GM19328 (cell line): Measurements from ENCODE around the gene ZIC3.
"Not testable (repeated sequence)": the region's sequence is repeated elsewhere in the genome, so short reads cannot be mapped to it uniquely, and the experiment has no call there.

ENCODE experiments used
- ATAC-seq: cut with Tn5 transposase; IDR thresholded peaks from one replicate; pipeline ENCODE4 v1.9.1; 2021; ENCODE audit warnings: mild to moderate bottlenecking, moderate library complexity; ENCODE audit not compliant: unreplicated experiment

The ZIC3 gene

GRCh38 chrX:137565921-137566745 is at the start of gene ZIC3:
ZIC3 (plus strand) TSS chrX:137566127; CDS start chrX:137566692, 565 bp downstream.
- ATAC-seq, result no peak

DNA sequence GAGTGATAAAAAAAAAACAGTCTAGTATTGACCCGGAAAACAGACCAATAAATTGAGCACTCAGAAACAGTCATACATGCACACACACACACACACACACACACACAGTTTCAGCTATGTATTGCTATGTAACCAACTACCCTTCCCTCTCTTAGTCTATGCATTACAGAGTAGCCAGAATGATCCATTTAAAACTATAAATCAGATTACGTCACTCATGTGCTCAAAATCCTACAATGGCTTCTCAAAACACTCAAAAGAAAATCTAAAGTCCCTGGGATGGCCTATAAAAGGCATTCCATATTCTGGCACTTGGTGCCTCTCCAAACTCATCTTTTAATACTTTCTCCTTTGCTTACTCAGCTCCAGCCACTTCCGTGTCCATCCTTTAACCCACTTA is 46.5 kb upstream of the ZIC3 start:
- ATAC-seq, result no peak

GRCh38 chrX:137545711-137546651 is 19.9 kb upstream of the ZIC3 start:
- ATAC-seq, result no peak

DNA sequence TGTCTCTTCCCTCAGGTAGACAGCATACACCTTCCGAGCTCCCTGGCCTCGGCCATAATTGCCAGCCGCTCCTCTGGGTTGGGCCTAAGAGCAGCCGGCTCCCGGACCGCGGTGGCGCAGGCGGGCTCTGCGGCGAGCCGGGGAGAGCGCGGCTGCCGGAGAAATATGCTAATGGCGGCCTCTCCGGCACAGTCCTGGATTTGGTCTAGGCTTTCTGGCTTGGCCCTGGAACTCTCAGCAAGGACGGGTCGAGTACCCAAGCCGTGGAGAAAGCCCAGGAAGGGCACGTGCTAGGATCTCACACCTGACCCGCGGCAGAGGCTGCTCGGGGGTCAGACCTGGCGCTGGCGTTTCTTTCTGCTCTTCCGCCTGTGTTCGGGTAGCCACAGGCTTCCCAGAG is 18.6 kb upstream of the ZIC3 start:
- ATAC-seq, result no peak

DNA sequence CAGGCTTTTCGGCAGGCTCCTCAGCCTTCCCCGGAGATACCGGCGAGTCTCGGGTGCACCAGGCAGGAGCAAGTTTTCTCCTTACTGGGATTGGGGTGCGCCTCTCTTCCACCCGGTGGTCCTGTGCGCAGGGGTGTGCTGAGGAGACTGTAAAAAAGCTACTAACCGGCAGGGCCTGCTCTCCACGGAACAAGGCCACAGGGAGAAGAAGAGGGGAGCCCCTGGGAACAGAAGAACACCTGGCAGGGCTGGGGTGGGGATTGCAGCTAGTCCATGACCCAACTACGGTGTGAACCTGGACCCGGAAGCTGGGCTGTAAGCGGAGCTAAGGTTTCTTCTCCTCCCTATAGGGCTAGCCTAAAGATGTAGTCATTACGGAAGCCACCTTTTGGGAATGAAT is 17.7 kb upstream of the ZIC3 start:
- ATAC-seq, result no peak

DNA sequence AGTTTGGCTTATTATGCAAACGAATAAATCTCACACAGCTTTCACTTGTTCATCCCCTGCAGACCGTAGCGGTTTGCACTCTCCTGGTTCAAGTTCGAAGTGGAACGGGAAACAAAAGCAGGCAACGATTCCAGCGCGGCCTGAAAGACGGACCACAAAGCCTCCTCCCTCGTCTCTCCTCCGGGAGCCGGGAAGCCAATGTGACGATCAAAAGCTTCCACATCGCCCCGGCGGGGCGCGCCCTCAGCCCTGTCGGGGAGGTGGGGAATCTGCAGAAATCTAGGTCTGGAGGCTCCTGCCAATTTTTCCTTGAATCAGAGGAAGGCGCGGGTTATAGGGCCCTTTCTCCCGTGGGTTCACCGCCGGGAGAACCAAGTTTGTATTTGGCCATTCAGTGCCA is 16.9 kb upstream of the ZIC3 start:
- ATAC-seq, result no peak

DNA sequence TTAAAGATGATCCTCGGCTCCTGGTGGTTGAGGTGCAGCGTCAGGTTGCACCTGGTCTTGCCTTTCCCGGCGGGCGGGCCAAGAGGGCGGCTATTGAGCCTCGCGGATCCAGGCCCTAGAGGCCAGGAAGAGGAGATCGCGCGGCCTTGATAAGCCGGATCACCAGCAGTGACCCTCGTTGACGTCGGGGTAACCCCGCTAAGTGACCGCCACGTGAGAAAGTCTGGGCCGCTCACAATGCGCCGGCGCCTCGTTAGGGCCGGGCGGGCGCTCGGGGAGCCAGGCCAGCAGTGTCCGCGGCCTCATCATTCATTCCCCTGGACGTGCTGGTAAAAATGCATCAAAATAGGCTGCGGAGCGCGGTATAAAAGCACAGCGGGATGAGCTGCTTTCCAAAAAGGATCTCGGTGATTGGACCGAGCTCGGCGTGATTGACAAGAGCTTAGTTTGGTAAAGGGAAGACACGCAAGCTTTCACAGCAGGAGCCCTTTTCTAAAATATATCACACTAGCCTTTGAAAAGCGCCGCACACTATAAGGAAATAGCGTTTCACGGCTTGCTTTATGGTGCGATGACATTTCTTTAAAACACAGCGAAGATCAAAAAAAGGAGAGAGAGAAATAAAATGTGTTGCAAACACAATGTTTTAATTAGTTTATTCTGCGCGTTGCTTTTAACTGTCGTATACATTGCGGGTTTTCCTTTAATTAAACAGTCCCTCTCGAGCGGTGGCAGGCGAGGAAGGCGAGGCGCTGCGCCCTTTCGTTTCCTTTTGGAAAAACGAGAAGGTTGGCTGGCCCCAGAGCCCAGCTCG is 15.9 kb upstream of the ZIC3 start:
- no peak for ATAC-seq

DNA sequence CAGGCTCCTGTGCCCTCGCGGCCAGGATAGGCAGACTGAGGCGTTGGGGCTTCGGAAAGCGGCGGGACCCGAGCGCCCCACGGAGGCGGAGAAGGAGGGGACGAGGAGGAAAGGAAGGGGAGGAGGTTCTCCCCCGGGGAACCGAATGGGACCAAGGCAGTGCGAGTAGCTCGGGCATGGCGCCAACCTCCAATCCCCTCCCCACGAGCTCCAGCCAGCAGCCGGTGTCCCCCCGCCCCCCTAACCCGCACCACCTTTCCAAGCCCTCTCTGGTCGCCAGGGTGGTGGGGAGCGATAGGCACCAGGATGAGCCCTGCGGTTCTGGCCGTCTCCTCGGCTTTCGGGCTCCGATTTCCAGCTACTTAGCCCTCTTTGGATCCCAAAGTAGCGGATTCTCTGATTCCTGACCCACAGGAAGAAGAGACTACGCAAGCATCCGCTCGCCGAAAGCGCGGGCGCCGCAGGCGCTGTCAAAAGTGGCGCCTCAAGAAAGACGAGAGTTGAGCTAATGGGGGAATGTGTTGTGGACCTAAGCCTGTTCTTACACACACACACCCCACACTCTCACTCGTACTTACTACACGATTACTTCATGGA is 15.2 kb upstream of the ZIC3 start:
- no peak for ATAC-seq

GRCh38 chrX:137552098-137552497 is 13.8 kb upstream of the ZIC3 start:
- not testable (repeated sequence) for ATAC-seq

DNA sequence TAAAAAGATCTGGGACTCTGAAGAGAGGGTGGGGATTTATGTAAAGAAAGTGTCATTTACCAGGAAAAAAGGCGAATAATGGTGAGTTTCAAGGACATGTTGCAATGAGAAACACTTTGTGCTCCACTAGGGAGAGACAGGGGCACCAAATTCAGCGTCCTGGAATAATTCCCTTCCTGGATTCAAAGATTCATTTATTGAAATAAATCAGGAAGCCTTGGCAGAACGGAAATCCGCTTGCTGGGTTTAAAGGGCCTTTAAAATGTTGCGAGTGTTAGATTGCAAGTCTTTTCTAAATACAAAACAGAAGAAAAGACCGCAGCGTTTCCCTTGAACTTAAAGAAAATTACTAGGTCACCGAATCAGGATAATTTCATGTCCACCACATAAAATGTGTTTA is 3.8 kb upstream of the ZIC3 start:
- no peak for ATAC-seq

DNA sequence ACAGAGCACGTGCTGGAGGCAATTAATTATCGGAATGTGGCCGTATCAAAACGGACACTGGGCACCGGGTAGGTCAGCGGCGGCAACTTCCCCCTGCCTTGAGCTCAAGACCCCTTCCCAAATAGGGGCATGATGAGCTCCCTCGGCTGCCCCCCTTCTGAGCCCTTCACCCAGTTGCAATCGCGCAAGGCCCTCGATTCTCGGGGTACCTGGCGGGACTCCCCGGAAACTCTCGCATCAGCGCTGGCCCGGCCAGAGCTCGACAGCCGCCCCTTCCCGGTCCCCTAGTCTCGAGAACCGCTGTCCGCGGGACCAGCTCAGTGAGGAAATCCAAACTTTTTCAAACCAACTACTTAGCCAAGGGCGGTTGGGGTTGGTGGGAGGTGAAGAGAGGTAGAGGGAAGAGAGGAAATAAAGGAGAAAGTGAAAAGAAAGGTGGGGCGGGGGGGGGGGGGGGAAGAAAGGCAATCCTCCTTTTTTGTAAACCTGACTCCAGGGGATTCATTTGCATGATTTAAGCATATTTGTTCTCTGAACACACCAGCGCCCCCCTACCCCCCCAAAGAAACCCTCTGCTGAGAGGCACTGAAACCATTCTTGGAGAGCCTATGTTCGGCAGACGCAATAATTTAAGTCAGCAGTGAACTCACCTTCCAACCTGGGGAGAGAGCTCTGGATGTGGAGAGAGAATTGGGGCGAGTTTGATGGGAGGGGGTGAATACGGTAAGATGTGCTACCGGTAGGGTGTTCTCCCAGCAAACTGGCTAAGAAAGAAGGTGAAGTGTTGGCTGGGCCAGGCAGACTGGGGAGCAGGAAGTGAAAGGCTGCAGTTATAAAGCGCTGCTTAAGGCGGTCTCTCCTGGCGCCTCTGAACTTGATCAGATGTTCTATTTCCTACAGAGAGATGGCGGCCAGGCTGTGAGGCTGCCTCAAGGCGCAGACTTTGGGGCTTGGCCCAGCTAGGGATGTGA is 2.0 kb upstream of the ZIC3 start:
- ATAC-seq, result no peak

DNA sequence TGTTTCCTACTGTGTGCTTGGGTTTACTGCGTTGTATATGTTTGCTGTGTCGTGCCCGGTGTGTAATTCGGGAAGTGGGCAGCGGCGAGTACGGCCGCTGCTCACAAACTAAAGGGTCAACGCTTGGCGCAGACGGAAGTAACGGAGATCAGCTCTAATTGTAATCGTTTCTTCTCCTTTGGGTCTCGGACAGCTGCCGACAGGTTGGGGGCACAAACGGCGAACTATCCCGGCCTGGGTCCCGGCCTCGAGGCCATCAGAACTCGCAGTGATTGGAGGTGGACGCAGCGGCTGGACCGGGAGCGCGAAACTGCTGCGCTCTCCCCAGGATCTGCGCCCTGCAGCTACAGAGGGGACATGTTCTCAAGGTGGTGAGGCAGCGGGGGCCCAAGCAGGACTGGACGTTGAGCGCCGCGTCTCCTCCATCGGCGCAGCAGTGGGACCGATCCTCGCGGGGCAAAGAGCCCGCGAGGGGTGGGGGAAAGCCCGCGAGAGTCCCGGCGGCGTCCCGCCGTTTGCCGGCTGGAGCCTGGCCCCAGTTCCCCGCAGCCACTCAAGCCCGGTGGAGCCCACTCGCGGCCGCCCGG is 516 bp upstream of the ZIC3 start:
- no peak for ATAC-seq

DNA sequence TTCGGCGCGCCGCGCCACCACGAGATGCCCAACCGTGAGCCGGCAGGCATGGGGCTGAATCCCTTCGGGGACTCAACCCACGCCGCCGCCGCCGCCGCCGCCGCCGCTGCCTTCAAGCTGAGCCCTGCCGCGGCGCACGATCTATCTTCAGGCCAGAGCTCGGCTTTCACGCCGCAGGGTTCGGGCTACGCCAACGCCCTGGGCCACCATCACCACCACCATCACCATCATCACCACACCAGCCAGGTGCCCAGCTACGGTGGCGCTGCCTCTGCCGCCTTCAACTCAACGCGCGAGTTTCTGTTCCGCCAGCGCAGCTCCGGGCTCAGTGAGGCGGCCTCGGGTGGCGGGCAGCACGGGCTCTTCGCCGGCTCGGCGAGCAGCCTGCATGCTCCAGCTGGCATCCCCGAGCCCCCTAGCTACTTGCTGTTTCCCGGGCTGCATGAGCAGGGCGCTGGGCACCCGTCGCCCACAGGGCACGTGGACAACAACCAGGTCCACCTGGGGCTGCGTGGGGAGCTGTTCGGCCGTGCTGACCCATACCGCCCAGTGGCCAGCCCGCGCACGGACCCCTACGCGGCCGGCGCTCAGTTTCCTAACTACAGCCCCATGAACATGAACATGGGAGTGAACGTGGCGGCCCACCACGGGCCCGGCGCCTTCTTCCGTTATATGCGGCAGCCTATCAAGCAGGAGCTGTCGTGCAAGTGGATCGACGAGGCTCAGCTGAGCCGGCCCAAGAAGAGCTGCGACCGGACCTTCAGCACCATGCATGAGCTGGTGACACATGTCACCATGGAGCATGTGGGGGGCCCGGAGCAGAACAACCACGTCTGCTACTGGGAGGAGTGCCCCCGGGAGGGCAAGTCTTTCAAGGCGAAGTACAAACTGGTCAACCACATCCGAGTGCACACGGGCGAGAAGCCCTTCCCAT is 1.1 kb downstream of the ZIC3 start:
- ATAC-seq, result no peak

- no peak for ATAC-seq
Observed at GRCh38 chrX:137567682-137568232, 1.8 kb downstream of the ZIC3 start.

GRCh38 chrX:137568741-137569469 is 3.0 kb downstream of the ZIC3 start:
- ATAC-seq, result no peak

- ATAC-seq, result no peak
Observed at GRCh38 chrX:137569470-137569891, 3.6 kb downstream of the ZIC3 start.
